H1 (cell line): ENCODE results near the gene PHF14. TPM values are rescaled to one million over a fixed set of nuclear protein-coding genes. Genes with fewer than 3 reads are reported as not detected.

ENCODE experiments used
- CBX8 ChIP-seq: fragments of 300-800, 300-1000 bp; sonication (generic); IDR thresholded peaks from 2 replicates; pipeline ENCODE4 v1.7.1; 2016; ENCODE audit warnings: low read depth, low read length, borderline replicate concordance
- CREB1 ChIP-seq: IDR thresholded peaks from 2 replicates; pipeline ENCODE4 v1.6.1; 2012; ENCODE audit warnings: inconsistent platforms
- JUN ChIP-seq: IDR thresholded peaks from 2 replicates; pipeline ENCODE4 v1.6.1; 2011; ENCODE audit warnings: low read depth, mild to moderate bottlenecking, improper control_type of control experiment, low read length
- JUND ChIP-seq: IDR thresholded peaks from 2 replicates; pipeline ENCODE4 v1.6.1; 2011; ENCODE audit warnings: mild to moderate bottlenecking, improper control_type of control experiment, low read length
- PHF8 ChIP-seq: fragments of 200-600 bp; sonication (generic); conservative IDR thresholded peaks from 2 replicates; pipeline ENCODE4 v1.7.1; 2012; ENCODE audit warnings: low read depth, mild to moderate bottlenecking, inconsistent platforms, low read length, moderate library complexity
- POLR2AphosphoS5 ChIP-seq: IDR thresholded peaks from 2 replicates; pipeline ENCODE4 v1.6.1; 2011; ENCODE audit warnings: low read depth, low read length
- TAF1 ChIP-seq: IDR thresholded peaks from 2 replicates; pipeline ENCODE4 v1.6.1; 2011; ENCODE audit warnings: mild to moderate bottlenecking, low read depth, low read length
- polyA plus RNA-seq, 7 experiments: library from polyadenylated mRNA; depleted of rRNA in 3 of 7; stranded (reverse) in 5 of 7; unstranded in 2 of 7; fragments of >200 nt in 5 of 7; fragments of 200-250 nt in 2 of 7; gene quantifications; 1 replicate in 5 of 7; 2 replicates in 1 of 7; 4 replicates in 1 of 7; pipeline versions ENCODE4 v1.2.1 to v1.2.3, GENCODE V29; 2011 to 2013; ENCODE audit warnings: missing spikeins in 2 of 7, mixed read lengths in 2 of 7
- total RNA-seq: library from RNA; stranded (reverse); fragmentation: NEBNext Ultra II Directional; extraction: Animal tissue kit (Norgen Biotek cat#: 25700); gene quantifications from 2 replicates; pipeline ENCODE4 v1.2.1, GENCODE V29; 2021
- TF ChIP-seq, protein P1 (sequence below): fragments of 300-600 bp; sonication (generic); IDR thresholded peaks from 2 replicates; pipeline ENCODE4 v1.7.1; 2012; ENCODE audit warnings: low read length, moderate library complexity, mild to moderate bottlenecking, inconsistent platforms; ENCODE audit not compliant: insufficient replicate concordance
- TF ChIP-seq, protein P2 (sequence below): IDR thresholded peaks from 2 replicates; pipeline ENCODE4 v1.6.1; 2011; ENCODE audit warnings: low read depth, mild to moderate bottlenecking, low read length; ENCODE audit not compliant: insufficient read depth

Gene PHF14
- total and polyA plus RNA-seq, 2 of the 8 experiments (the other 6 are each of a cell fraction or from before 2014, with no cell fraction given), result 17.9 to 70.6 TPM

DNA sequence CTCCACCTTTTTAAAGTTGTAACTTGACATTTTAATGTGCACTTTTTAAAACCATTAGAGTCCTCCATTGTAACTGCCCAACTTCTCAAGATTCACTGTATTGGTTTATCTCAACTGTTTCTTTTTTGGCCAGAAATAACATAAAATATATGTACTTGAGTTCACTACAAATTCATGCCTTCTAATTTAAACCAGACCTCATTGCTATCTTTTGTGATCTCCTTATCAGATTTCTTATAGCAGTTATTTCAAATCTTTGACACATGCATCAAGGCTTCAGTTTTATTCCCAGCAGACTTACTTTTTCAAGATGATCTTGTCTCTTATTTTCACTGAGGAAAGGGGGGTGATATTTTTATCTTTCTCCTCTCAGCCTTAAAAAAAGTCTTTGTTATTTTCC is 154.3 kb downstream of the PHF14 start (continued):
- TF ChIP-seq, protein P1, sequence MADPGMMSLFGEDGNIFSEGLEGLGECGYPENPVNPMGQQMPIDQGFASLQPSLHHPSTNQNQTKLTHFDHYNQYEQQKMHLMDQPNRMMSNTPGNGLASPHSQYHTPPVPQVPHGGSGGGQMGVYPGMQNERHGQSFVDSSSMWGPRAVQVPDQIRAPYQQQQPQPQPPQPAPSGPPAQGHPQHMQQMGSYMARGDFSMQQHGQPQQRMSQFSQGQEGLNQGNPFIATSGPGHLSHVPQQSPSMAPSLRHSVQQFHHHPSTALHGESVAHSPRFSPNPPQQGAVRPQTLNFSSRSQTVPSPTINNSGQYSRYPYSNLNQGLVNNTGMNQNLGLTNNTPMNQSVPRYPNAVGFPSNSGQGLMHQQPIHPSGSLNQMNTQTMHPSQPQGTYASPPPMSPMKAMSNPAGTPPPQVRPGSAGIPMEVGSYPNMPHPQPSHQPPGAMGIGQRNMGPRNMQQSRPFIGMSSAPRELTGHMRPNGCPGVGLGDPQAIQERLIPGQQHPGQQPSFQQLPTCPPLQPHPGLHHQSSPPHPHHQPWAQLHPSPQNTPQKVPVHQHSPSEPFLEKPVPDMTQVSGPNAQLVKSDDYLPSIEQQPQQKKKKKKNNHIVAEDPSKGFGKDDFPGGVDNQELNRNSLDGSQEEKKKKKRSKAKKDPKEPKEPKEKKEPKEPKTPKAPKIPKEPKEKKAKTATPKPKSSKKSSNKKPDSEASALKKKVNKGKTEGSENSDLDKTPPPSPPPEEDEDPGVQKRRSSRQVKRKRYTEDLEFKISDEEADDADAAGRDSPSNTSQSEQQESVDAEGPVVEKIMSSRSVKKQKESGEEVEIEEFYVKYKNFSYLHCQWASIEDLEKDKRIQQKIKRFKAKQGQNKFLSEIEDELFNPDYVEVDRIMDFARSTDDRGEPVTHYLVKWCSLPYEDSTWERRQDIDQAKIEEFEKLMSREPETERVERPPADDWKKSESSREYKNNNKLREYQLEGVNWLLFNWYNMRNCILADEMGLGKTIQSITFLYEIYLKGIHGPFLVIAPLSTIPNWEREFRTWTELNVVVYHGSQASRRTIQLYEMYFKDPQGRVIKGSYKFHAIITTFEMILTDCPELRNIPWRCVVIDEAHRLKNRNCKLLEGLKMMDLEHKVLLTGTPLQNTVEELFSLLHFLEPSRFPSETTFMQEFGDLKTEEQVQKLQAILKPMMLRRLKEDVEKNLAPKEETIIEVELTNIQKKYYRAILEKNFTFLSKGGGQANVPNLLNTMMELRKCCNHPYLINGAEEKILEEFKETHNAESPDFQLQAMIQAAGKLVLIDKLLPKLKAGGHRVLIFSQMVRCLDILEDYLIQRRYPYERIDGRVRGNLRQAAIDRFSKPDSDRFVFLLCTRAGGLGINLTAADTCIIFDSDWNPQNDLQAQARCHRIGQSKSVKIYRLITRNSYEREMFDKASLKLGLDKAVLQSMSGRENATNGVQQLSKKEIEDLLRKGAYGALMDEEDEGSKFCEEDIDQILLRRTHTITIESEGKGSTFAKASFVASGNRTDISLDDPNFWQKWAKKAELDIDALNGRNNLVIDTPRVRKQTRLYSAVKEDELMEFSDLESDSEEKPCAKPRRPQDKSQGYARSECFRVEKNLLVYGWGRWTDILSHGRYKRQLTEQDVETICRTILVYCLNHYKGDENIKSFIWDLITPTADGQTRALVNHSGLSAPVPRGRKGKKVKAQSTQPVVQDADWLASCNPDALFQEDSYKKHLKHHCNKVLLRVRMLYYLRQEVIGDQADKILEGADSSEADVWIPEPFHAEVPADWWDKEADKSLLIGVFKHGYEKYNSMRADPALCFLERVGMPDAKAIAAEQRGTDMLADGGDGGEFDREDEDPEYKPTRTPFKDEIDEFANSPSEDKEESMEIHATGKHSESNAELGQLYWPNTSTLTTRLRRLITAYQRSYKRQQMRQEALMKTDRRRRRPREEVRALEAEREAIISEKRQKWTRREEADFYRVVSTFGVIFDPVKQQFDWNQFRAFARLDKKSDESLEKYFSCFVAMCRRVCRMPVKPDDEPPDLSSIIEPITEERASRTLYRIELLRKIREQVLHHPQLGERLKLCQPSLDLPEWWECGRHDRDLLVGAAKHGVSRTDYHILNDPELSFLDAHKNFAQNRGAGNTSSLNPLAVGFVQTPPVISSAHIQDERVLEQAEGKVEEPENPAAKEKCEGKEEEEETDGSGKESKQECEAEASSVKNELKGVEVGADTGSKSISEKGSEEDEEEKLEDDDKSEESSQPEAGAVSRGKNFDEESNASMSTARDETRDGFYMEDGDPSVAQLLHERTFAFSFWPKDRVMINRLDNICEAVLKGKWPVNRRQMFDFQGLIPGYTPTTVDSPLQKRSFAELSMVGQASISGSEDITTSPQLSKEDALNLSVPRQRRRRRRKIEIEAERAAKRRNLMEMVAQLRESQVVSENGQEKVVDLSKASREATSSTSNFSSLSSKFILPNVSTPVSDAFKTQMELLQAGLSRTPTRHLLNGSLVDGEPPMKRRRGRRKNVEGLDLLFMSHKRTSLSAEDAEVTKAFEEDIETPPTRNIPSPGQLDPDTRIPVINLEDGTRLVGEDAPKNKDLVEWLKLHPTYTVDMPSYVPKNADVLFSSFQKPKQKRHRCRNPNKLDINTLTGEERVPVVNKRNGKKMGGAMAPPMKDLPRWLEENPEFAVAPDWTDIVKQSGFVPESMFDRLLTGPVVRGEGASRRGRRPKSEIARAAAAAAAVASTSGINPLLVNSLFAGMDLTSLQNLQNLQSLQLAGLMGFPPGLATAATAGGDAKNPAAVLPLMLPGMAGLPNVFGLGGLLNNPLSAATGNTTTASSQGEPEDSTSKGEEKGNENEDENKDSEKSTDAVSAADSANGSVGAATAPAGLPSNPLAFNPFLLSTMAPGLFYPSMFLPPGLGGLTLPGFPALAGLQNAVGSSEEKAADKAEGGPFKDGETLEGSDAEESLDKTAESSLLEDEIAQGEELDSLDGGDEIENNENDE, result no peak
- TF ChIP-seq POLR2AphosphoS5 (no peak), CREB1 (no peak), CBX8 (no peak), JUN (no peak), JUND (no peak), TAF1 (no peak), PHF8 (no peak)
- TF ChIP-seq, protein P2, sequence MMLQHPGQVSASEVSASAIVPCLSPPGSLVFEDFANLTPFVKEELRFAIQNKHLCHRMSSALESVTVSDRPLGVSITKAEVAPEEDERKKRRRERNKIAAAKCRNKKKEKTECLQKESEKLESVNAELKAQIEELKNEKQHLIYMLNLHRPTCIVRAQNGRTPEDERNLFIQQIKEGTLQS, result no peak
